Sigmoid colon (tissue), 4 donors: Measurements from ENCODE around the gene TNS1.

Experiments
- POLR2A ChIP-seq, 2 donors: fragments of 450-650 bp; IDR thresholded peaks; one replicate each; pipeline ENCODE4 v1.6.1; 2016; ENCODE audit warnings: antibody characterized with exemption in 2 of 2, mild to moderate bottlenecking in 2 of 2, moderate library complexity in 2 of 2
- POLR2AphosphoS5 ChIP-seq, 4 donors: sonication (generic); formaldehyde crosslinking; IDR thresholded peaks; one replicate each; pipeline ENCODE4 v1.6.1; 2017; ENCODE audit warnings: antibody characterized with exemption in 4 of 4

DNA sequence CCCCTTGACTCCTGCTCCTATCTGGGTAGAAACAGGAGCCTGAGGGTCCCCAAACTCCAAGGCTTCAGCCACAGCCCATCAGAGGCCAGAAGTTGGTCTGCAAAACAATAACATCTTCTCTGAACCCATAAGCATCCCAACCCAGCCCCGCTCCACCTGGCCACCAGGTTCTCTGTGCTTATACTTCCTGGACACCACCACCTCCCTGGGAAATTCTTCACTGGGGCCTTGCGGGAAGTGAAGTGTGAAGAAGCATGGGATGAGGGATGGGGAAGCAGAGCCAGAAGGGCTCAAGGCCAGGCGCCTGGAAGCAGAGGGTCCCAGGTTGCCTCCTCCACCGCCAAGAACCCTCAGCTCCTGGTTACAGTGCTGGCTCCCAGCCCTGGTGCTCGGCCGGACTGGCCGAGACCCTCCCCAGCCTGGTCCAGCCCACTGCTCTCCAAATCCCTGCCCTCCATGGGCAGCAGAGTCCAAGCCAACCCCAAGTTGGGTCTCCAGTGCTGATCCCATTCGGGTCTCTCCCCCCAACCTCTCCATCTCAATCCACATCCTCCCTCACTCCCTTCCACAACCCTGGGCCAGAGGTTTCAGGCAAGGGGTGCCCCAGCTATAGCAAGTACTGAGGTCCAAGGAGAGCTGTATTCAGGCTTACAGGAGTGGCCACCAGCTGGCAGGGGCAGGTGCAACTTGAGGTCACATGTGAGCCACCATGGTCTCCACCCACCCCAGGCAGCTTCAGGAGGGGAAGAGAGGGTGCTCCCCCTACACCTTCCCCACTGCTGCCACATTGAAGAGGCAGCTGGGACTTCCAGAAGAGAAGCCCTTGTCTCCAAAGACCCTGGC is 60.7 kb downstream of the TNS1 start:
- peak in 1 of 2 donors; percentile 39 for TF ChIP-seq POLR2A (IDR thresholded peaks at IDR 0.05)
- TF ChIP-seq POLR2AphosphoS5 (IDR thresholded peaks at IDR 0.05) = peak in 3 of 4 donors; percentile 24 to 81 (median 67)
